T-helper 2 cell treated with Interferon-gamma antibody and Interleukin-4, amounts not matched to agents 5 μg/mL and 100 μg/mL, for 36 hours (primary cell): ENCODE results near the gene PLA1A.

Source experiments
- DNase-seq: peaks from one replicate; pipeline ENCODE4 v3.0.0; 2021; ENCODE audit warnings: low spot score
- H3K27ac Mint-ChIP-seq: one replicate; pipeline ENCODE4 v1.8.0; 2021; ENCODE audit warnings: mild to moderate bottlenecking, mixed read lengths
- H3K27me3 Mint-ChIP-seq: one replicate; pipeline ENCODE4 v1.8.0; 2021; ENCODE audit warnings: low read depth, mixed read lengths
- H3K36me3 Mint-ChIP-seq: one replicate; pipeline ENCODE4 v1.8.0; 2021; ENCODE audit warnings: low read depth, mixed read lengths
- H3K4me1 Mint-ChIP-seq: one replicate; pipeline ENCODE4 v1.8.0; 2021; ENCODE audit warnings: low read depth, mixed read lengths
- H3K4me3 Mint-ChIP-seq: one replicate; pipeline ENCODE4 v1.8.0; 2022; ENCODE audit warnings: mild to moderate bottlenecking, moderate library complexity, mixed read lengths
- H3K9me3 Mint-ChIP-seq: one replicate; pipeline ENCODE4 v1.8.0; 2021; ENCODE audit warnings: mixed read lengths

The PLA1A gene

GRCh38 chr3:119643528-119643927, 45.8 kb downstream of the PLA1A start:
- no peak overlapping the region for H3K27ac Mint-ChIP-seq
- no peak for DNase-seq
- H3K36me3 Mint-ChIP-seq = peaks cover 15% of the 10 kb centered on the region
- peaks cover 28% of the 10 kb centered on the region for H3K4me1 Mint-ChIP-seq
- H3K27me3 Mint-ChIP-seq = no peaks in the 10 kb centered on the region
- H3K9me3 Mint-ChIP-seq = no peaks in the 10 kb centered on the region
- no peak overlapping the region for H3K4me3 Mint-ChIP-seq

- H3K4me1 Mint-ChIP-seq = peaks cover 21% of the 10 kb centered on the region
- H3K36me3 Mint-ChIP-seq = peaks cover 15% of the 10 kb centered on the region
- no peak for DNase-seq
- no peak overlapping the region for H3K4me3 Mint-ChIP-seq
- no peaks in the 10 kb centered on the region for H3K9me3 Mint-ChIP-seq
- H3K27ac Mint-ChIP-seq = no peak overlapping the region
- H3K27me3 Mint-ChIP-seq = no peaks in the 10 kb centered on the region
Measured at GRCh38 chr3:119644481-119644880, 46.8 kb downstream of the PLA1A start.

- Mint-ChIP-seq H3K36me3 (peaks cover 10% of the 10 kb centered on the region), H3K27me3 (no peaks in the 10 kb centered on the region), H3K9me3 (no peaks in the 10 kb centered on the region), H3K4me1 (peaks cover 16% of the 10 kb centered on the region), H3K27ac (no peak overlapping the region), H3K4me3 (no peak overlapping the region)
- DNase-seq = no peak
Measured at GRCh38 chr3:119645813-119646212, 48.1 kb downstream of the PLA1A start.

- H3K4me3 Mint-ChIP-seq = no peak overlapping the region
- peaks cover 5% of the 10 kb centered on the region for H3K36me3 Mint-ChIP-seq
- no peaks in the 10 kb centered on the region for H3K27me3 Mint-ChIP-seq
- no peak for DNase-seq
- H3K27ac Mint-ChIP-seq = no peak overlapping the region
- H3K4me1 Mint-ChIP-seq = peaks cover 15% of the 10 kb centered on the region
- no peaks in the 10 kb centered on the region for H3K9me3 Mint-ChIP-seq
Measured at GRCh38 chr3:119647171-119647570, 49.5 kb downstream of the PLA1A start.

- Mint-ChIP-seq H3K4me3 (no peak overlapping the region), H3K27ac (no peak overlapping the region), H3K9me3 (no peaks in the 10 kb centered on the region), H3K36me3 (peaks cover 5% of the 10 kb centered on the region), H3K27me3 (no peaks in the 10 kb centered on the region), H3K4me1 (peaks cover 8% of the 10 kb centered on the region)
- no peak for DNase-seq
Measured at GRCh38 chr3:119647843-119648575, 50.3 kb downstream of the PLA1A start.

- no peaks in the 10 kb centered on the region for H3K27me3 Mint-ChIP-seq
- no peaks in the 10 kb centered on the region for H3K9me3 Mint-ChIP-seq
- H3K4me3 Mint-ChIP-seq = no peak overlapping the region
- no peak for DNase-seq
- no peak overlapping the region for H3K27ac Mint-ChIP-seq
- peaks cover 4% of the 10 kb centered on the region for H3K36me3 Mint-ChIP-seq
- peaks cover 8% of the 10 kb centered on the region for H3K4me1 Mint-ChIP-seq
Measured at GRCh38 chr3:119649761-119650160, 52.1 kb downstream of the PLA1A start.

- Mint-ChIP-seq H3K27me3 (no peaks in the 10 kb centered on the region), H3K4me3 (no peak overlapping the region), H3K27ac (no peak overlapping the region), H3K4me1 (peaks cover 10% of the 10 kb centered on the region), H3K9me3 (no peaks in the 10 kb centered on the region), H3K36me3 (no peaks in the 10 kb centered on the region)
- no peak for DNase-seq
Measured at GRCh38 chr3:119652306-119653033, 54.8 kb downstream of the PLA1A start.

- Mint-ChIP-seq H3K36me3 (no peaks in the 10 kb centered on the region), H3K27ac (no peak overlapping the region), H3K4me1 (peaks cover 15% of the 10 kb centered on the region), H3K9me3 (no peaks in the 10 kb centered on the region), H3K4me3 (no peak overlapping the region), H3K27me3 (no peaks in the 10 kb centered on the region)
- DNase-seq = no peak
Measured at GRCh38 chr3:119653876-119654275, 56.2 kb downstream of the PLA1A start.

- Mint-ChIP-seq H3K4me1 (peaks cover 11% of the 10 kb centered on the region), H3K36me3 (no peaks in the 10 kb centered on the region), H3K9me3 (no peaks in the 10 kb centered on the region), H3K27ac (no peak overlapping the region), H3K4me3 (no peak overlapping the region), H3K27me3 (no peaks in the 10 kb centered on the region)
- DNase-seq = no peak
Measured at GRCh38 chr3:119657887-119658702, 60.4 kb downstream of the PLA1A start.

- H3K4me1 Mint-ChIP-seq = peaks cover 9% of the 10 kb centered on the region
- H3K9me3 Mint-ChIP-seq = no peaks in the 10 kb centered on the region
- no peak for DNase-seq
- no peaks in the 10 kb centered on the region for H3K27me3 Mint-ChIP-seq
- H3K4me3 Mint-ChIP-seq = no peak overlapping the region
- no peak overlapping the region for H3K27ac Mint-ChIP-seq
- H3K36me3 Mint-ChIP-seq = no peaks in the 10 kb centered on the region
Measured at GRCh38 chr3:119658994-119659393, 61.3 kb downstream of the PLA1A start.

- no peak for DNase-seq
Measured at GRCh38 chr3:119659606-119660291, 62.1 kb downstream of the PLA1A start.

GRCh38 chr3:119660474-119661440, 63.1 kb downstream of the PLA1A start, which contains the start of gene POPDC2:
Gene POPDC2 (minus strand): TSS chr3:119660589. CDS start chr3:119660423, 166 bp downstream.
- no peaks in the 10 kb centered on the region for H3K27me3 Mint-ChIP-seq
- no peak within 1 kb of the TSS for H3K4me3 Mint-ChIP-seq
- no peak within 1 kb of the TSS for H3K27ac Mint-ChIP-seq
- no peak for DNase-seq
- peaks cover 12% of the 10 kb centered on the region for H3K4me1 Mint-ChIP-seq
- no peaks in the 10 kb centered on the region for H3K36me3 Mint-ChIP-seq
- H3K9me3 Mint-ChIP-seq = no peaks in the 10 kb centered on the region

More at GRCh38 chr3:119659606-119660291, 62.1 kb downstream of the PLA1A start:
- Mint-ChIP-seq H3K9me3 (no peaks in the 10 kb centered on the region), H3K4me3 (no peak overlapping the region), H3K36me3 (no peaks in the 10 kb centered on the region), H3K4me1 (peaks cover 9% of the 10 kb centered on the region), H3K27ac (no peak overlapping the region), H3K27me3 (no peaks in the 10 kb centered on the region)
